SK-N-SH (cell line): ENCODE measurements around the gene IFIT1B.

Source experiments
- CTCF ChIP-seq: fragments of 200-600 bp; sonication (generic); IDR thresholded peaks from 2 replicates; pipeline ENCODE4 v1.6.1; 2017; ENCODE audit warnings: antibody characterized with exemption, mild to moderate bottlenecking, moderate library complexity
- GATA2 ChIP-seq: sonication (generic); formaldehyde crosslinking; IDR thresholded peaks from 2 replicates; pipeline ENCODE4 v1.5.0; 2020; ENCODE audit warnings: mild to moderate bottlenecking, missing genetic modification reagents
- RAD21 ChIP-seq: IDR thresholded peaks from 2 replicates; pipeline ENCODE4 v1.6.1; 2012; ENCODE audit warnings: mild to moderate bottlenecking, low read length
- TF ChIP-seq, protein P1 (sequence below): IDR thresholded peaks from 2 replicates; pipeline ENCODE4 v1.4.0; 2012; ENCODE audit warnings: low read depth, borderline replicate concordance

- TF ChIP-seq, protein P1, sequence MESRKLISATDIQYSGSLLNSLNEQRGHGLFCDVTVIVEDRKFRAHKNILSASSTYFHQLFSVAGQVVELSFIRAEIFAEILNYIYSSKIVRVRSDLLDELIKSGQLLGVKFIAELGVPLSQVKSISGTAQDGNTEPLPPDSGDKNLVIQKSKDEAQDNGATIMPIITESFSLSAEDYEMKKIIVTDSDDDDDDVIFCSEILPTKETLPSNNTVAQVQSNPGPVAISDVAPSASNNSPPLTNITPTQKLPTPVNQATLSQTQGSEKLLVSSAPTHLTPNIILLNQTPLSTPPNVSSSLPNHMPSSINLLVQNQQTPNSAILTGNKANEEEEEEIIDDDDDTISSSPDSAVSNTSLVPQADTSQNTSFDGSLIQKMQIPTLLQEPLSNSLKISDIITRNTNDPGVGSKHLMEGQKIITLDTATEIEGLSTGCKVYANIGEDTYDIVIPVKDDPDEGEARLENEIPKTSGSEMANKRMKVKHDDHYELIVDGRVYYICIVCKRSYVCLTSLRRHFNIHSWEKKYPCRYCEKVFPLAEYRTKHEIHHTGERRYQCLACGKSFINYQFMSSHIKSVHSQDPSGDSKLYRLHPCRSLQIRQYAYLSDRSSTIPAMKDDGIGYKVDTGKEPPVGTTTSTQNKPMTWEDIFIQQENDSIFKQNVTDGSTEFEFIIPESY = no peak
- TF ChIP-seq RAD21 = no peak
- no peak for TF ChIP-seq CTCF
- no peak for TF ChIP-seq GATA2 (CRISPR knock-in tag)
Observed at GRCh38 chr10:89330537-89331212, 47.2 kb upstream of the IFIT1B start.
